ACC112 (cell line): ENCODE measurements around the gene HCRT.

Experiments
- H2AFZ ChIP-seq: fragments of 200-600 bp; sonication (generic); one replicate; pipeline ENCODE4 v1.6.0; 2017; ENCODE audit warnings: antibody characterized with exemption, low read length; ENCODE audit not compliant: unreplicated experiment
- H3K27ac ChIP-seq: fragments of 200-600 bp; sonication (generic); 2 replicates; pipeline ENCODE4 v1.5.1; 2014; ENCODE audit warnings: low read depth, mild to moderate bottlenecking, antibody characterized with exemption, low read length, moderate library complexity
- H3K27me3 ChIP-seq: fragments of 200-600 bp; sonication (generic); 2 replicates; pipeline ENCODE4 v1.6.1; 2014; ENCODE audit warnings: mild to moderate bottlenecking, antibody characterized with exemption, low read length, moderate library complexity, mixed read lengths; ENCODE audit not compliant: insufficient read depth
- H3K36me3 ChIP-seq: fragments of 200-600 bp; sonication (generic); 2 replicates; pipeline ENCODE4 v1.6.1; 2016; ENCODE audit warnings: mild to moderate bottlenecking, antibody characterized with exemption, low read length, moderate library complexity, mixed read lengths; ENCODE audit not compliant: insufficient read depth
- H3K4me1 ChIP-seq: fragments of 200-600 bp; sonication (generic); one replicate; pipeline ENCODE4 v1.6.1; 2016; ENCODE audit warnings: low read length, mixed read lengths; ENCODE audit not compliant: insufficient read depth, unreplicated experiment, control insufficient read depth
- H3K4me3 ChIP-seq: fragments of 200-600 bp; sonication (generic); 2 replicates; pipeline ENCODE4 v1.5.1; 2014; ENCODE audit warnings: mild to moderate bottlenecking, low read depth, low read length
- H3K79me2 ChIP-seq: fragments of 200-600 bp; sonication (generic); one replicate; pipeline ENCODE4 v1.6.0; 2016; ENCODE audit warnings: low read length; ENCODE audit not compliant: control insufficient read depth, unreplicated experiment, insufficient read depth

HCRT gene

DNA sequence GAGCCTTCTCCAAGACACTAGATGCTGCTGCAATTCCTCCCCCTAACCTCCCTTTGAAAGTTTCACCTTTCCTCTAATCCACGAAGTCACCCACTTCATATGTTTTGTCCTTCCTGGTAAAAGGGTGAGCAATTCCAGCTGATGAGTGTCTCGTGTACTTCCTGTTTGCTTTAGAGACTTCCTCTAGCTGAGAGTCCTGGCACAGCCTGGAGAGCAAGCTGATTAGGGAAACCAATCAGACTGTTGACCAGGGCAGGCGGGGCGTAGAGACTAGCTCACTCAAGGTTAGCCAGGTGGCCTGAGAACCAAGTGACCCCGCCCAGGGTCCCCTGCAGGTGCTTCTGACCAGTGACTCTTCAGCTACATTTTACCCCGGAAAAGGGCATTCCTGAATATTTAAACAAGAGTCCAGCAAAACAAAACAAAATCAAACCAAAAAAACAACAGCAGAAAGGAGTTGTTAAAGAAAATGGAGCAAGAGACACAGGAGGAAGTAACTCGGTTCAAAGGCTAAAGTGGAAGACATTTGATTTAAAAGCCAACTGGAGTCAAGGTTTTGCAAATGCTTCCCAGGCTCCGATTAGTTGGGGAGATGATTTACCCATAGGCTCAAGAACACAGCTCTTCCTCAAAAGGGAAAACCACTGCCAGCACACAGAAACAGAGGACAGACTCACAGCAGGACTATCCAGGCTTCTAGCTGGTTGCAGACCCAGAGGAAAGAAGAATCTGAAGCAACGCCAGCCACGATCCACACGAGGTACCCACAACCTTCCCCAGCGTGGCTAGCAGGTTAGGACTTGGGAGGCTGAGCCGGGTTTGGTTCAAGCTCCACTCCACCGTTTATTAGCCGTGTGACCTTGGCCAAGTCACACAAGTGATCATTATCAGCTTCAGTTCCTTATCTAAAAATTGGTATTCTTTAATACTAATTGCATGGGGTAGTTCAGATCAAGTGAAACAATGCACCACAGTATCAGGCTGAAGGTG lies 49.3 kb downstream of the HCRT start:
- Histone ChIP-seq H3K79me2 (peaks cover 84% of the 10 kb centered on the region), H3K4me1 (peaks cover 46% of the 10 kb centered on the region), H3K36me3 (no peaks in the 10 kb centered on the region), H3K27ac (peak overlapping the region; percentile 60), H3K27me3 (no peaks in the 10 kb centered on the region), H2AFZ (no peak overlapping the region), H3K4me3 (no peak overlapping the region)

DNA sequence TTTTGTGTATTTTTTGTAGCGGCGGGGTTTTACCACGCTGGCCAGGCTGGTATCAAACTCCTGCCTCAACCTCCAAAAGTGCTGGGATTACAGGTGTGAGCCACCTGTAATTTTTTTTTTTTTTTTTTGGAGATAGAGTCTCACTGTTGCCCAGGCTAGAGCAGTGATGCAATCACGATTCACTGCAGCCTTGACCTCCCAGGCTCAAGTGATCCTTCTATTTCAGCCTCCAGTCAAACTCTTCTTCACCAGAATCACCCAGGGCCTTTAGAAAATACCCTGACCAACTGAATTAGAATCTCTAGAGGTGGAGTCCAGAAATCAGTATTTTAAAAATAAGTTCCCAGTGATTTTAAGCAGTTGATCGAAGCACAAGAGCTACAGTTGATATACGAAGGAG lies 50.1 kb downstream of the HCRT start:
- Histone ChIP-seq H3K36me3 (0 out of 2 replicates have a peak, but pooled peaks cover 5% of the 10 kb centered on the region), H3K79me2 (peaks cover 88% of the 10 kb centered on the region), H3K27ac (peak overlapping the region; percentile 23; the same call in 1 of the 2 replicates), H3K4me1 (peaks cover 46% of the 10 kb centered on the region), H3K27me3 (no peaks in the 10 kb centered on the region), H2AFZ (no peak overlapping the region), H3K4me3 (no peak overlapping the region)
